T-helper 1 cell treated with Interleukin-12 subunit alpha and Interleukin-12 subunit beta and Interleukin-4 antibody, amounts not matched to agents 30 ng/mL and 1 ng/mL, for 36 hours (primary cell): ENCODE data around the gene KCMF1. TPM values are rescaled to one million over a fixed set of nuclear protein-coding genes. Genes with fewer than 3 reads are reported as not detected.

Source experiments
- intact Hi-C: fragments of 100-400 bp; cut with micrococcal nuclease; formaldehyde crosslinking; loops from one replicate; pipeline ENCODE4 v1.15.1; 2024
- total RNA-seq: library from RNA; stranded (reverse); gene quantifications from 2 replicates; pipeline ENCODE4 v1.2.3, GENCODE V29; 2022

KCMF1 gene
- total RNA-seq, 1 donor from 2014 or later = 89.7 TPM

DNA sequence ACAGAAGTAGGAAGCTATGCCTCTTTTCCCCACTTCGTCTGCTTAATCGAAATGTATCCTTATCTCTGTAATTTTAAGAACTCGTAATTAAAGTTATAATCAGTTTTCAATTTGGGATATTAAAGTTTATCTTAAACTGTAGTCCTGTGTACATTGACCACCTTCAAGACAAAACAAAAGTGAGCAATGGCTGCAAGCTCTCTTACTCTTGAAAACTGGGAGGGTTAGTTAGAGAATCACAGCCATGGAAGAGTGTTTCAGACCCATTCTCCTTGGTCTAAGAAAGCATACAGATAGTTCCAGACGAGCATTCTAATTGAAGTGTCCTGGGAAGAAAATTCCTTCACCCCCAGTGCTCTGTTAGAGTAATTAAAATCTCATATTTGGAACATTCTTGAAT lies 2.0 kb downstream of the KCMF1 start:
- intact Hi-C loops = loop anchor here (1.0 kb wide), 3 partner anchors 41 to 514 kb away; partner anchors contain the start of gene SUCLG1

DNA sequence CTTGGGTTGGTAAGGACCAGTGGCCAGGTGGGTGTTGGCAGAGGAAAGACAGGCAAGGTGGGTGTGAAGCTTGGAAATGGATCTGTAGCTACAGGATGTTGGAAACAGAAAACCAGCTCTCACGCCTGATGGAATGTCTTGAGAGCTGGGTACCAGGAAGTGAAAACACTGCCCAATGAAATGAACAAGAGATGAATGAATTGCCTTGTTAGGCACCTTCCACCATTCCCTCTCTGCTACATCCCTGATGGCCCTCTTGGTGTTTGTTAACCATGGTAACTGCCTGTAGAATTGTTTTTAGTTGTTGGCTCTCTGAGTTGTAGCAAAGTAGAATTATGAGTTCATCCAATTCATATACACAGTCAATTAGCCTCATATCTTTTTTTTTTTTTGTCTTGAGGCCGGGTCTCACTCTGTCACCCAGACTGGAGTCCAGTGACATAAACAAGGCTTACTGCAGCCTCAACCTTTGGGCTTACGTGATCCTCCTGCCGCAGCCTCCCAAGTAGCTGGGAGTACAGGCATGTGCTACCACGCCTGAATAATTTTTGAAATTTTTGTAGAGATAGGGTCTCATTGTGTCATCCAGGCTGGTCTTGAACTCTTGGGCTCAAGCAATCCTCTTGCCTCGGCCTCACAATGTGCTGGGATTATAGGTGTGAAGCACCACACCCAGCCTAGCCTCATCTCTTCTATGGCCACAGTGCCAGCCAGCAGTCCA lies 9.5 kb downstream of the KCMF1 start:
- intact Hi-C loops = no loop called here

DNA sequence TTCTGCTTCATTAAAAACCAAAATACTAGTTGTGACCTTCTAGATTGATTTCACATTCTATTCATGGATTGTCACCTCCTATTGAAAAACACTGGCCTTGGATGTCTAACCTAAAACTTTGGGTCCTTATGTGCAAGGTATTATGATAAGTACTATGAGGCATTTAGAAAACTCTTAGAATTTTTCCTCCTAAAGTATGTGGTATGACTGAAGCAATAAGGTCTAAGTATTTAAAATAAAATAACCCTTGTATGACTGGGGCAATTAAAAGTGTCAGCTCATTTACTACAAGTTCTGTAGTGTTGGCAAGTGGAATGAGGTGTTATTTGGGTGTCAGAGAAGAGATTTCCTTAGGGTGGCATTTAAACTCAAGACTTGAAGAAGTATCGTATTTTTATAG lies 15.1 kb downstream of the KCMF1 start:
- intact Hi-C loops = no loop called here

DNA sequence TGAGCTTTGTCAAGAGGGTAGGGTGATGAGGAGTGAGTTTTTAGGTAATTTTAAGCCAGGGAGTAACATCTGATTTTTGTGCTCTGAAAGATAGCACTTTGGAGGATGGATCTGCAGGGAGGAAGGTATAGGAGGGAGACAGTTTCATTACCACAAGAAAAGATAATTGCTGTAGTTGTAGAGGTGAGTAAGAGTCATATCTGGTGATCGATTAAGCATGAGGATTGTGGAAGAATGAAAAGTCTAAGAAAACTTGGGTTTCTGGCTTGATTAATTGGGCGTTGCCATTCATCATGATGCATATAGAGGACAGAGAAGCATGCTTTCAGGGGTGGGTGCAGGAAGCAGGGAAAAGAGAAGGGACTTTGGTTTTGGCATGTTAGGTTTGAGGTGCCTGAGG lies 18.5 kb downstream of the KCMF1 start:
- intact Hi-C loops = no loop called here

DNA sequence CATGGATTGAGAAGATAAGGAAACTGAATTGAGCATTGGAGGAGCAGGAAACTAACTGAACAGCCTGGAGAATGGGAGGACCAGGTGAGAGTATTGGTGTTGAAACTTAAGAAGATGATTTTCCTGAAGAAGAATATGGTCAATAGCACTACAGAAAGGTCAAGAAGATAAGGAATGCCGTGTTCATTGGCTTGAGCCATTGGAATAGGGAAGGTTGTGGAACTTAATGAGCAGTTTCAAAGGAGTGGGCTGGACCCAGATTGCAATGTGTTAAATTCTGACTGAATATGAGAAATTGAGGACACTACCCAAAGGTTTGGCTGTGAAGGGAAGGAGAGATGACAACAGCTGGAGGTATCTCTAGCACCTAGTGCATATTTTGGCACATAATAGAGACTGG lies 19.0 kb downstream of the KCMF1 start:
- intact Hi-C loops = no loop called here

DNA sequence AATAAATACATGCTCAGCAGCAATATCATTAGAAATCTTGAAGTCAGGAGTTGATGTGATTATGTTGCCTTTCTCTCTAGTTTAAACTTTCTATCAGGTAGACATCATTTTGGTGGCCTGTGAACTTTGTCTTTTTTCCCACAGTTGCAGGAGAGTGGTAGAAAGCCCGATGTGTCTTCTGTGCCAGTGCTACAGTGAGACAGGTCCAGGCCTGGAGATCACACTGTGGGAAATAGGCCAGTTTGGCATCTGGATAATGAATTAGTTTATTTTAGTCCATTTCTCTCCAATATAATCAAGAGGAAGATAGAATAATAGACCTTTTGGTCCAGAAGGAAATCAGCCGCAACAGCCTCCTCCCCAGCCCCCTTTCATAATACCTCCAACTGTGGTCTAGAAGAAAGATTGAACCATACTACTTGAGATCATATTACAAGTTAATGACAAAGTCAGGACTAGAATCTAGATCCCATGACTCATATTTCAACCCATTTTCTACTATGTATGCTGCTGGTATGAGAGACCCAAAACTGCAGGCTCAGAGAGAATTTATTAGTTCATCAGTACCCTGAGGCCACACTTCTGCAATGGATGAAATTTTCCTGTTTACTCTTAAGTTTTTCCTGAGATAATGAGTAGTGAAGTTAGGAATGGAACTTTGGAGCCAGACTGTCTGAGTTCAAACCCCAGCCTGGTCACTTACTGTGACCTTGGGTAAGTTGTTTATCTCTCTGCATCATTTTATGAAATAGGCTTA lies 20.6 kb downstream of the KCMF1 start:
- intact Hi-C loops = no loop called here

DNA sequence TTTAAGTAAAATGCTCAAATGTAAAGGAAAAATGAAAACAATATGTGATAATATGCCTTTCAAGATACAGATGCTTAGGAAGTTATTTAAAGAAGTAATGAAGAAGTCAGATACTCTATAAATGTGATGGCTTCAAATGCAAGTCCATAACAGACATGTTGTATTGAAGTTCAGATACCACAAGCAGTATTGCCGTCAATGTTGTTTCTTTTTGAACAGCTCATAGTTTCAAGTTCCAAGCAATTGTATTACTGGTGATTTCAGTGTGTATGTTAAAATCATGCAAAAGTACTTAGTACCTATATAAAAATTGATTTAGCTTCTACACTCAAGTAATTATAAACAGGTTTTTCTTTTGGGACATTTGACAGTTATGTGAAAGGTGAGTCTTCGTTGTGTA lies 24.9 kb downstream of the KCMF1 start:
- intact Hi-C loops = no loop called here

DNA sequence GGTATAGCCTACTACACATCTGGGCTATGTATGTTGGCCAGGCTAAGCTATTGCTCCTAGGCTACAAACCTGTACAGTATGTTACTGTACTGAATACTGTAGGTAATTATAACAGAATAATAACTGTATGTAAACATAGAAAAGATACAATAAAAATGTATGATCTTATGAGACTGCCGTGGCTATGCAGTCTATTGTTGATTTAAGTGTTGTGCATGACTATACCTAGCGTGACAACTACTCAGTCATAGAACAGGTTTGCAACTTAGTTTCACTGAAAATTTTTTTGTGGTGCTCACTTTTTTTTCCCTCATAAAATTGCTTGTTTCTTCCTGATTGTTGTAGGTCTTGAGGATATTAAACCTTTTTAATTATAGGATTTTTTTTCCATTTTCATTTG lies 25.9 kb downstream of the KCMF1 start:
- intact Hi-C loops = no loop called here

DNA sequence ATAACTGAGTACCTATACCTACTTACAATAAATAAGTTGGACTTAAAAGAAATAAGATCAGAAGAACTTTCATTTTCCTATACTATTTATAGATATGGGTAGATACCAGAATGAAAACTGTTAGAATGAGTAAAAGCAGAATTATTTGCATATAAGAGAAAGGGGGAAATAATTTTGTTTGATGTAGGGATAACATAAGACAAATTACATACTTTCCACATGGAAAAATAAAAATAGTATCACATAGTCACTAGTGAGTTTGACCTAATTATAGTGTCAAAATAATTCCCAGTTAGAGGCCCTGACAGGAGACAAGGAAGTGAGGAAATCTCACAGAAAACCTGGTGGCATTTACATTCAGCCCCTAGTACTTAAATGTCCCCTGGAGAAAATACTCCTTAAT lies 28.6 kb downstream of the KCMF1 start:
- intact Hi-C loops = loop anchor here (1.0 kb wide), 1 partner anchor 8 kb away; no protein-coding TSS in a partner anchor

DNA sequence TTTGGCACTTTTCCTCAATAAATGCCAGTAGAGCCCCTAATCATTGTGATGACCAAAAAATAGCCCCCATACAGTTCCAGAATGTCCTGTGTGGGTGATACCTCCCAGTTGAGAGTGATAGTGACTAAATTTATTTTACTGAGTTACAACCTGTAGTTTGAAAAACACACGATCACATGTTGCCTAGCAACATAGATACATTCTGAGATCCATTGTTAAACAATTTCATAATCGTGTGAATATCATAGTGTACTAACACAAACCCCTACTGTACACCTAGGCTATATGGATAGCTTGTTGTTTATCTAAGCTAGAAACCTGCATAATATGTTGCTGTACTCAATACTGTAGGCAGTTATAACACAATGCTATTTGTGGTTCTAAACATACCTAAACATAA lies 30.6 kb downstream of the KCMF1 start:
- intact Hi-C loops = loop anchor here (2.0 kb wide), 1 partner anchor 13 kb away; no protein-coding TSS in a partner anchor

DNA sequence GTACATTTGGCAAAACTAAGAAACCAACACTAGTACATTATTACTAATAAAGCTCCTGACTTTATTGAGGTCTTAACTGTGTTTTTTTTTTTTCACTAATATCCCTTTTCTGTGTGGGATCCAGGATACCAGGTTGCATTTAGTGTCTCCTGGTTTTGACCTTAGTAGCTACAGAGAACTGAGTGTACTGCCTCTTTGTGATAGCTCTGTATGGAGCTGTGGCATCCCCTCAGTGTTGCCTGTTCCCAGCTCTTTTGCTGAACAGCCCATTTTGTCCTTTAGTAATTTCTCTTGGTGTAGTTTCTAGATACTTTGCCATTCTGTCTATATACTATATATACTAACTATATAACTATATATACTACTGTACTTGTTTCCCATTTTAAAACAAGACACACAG lies 31.6 kb downstream of the KCMF1 start:
- intact Hi-C loops = no loop called here

DNA sequence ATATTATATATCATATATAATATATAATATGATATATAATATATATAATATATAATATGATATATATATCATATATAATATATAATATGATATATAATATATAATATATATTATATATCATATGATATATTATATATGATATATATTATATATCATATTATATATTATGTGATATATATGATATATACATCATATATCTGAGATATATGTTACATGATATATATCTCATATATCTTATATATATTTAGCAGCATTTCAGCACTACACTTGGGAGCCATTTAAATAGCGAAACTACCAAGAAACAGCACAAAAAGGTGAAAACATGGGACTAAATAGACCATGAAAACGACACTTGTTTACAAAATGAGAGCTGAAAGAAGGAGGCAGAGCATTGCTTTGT lies 37.3 kb downstream of the KCMF1 start:
- intact Hi-C loops = no loop called here

DNA sequence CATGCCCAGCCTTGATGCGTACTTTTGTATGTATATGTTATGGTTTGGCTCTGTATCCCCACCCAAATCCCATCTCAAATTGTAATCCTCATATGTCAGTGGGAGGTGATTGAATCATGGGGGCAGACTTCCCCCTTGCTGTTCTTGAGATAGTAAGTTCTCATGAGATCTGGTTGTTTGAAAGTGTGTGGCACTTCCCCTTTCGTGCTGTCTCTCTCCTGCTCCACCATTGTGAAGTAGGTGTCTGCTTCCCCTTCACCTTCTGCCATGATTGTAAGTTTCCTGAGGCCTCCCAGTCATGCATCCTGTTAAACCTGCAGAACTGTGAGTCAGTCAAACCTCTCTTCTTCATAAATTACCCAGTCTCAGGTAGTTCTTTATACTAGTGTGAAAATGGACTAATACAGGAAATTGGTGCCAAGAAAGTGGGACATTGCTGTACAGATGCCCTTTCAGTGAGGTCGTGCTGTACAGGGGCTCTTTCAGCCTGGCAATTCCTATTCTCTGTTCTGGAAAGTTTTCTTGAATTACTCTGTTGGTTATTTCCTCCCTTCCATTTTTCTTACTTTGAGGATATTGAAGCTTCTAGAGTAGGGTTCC lies 38.2 kb downstream of the KCMF1 start:
- intact Hi-C loops = no loop called here

DNA sequence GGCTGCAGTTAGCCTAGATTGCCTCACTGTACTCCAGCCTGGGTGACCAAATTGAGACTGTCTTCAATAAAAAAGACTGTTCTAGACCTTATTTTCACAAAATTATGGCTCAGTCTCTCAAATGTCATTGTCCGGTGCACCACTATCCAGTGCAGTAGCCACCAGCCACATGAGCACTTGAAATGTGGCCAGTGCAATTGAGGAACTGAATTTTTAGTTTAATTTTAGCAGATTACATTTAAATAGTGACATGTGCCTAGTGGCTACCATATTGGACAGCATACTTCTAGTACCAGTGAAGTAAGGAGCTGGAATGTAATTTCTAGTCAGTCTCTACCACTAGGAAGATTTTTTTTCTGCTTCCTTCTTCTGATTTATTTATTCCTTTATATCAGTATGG lies 39.4 kb downstream of the KCMF1 start:
- intact Hi-C loops = no loop called here

DNA sequence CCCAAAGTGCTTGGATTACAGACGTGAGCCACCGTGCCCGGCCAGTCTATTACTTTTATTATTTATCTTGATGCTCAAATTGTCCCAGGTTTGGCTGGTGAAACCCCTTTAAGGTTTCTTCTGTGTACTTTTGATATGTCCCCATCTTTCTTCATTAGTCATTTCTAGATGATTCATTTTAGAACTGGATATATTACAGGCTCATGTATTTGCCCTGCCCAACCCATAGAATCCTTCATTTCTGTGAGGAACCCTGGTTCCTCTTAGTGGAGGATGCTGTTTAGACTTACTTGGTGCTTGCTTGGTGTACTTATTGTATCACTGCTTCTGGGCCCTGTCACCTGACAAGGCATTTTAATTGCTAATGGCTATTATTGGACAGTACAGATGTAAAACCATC lies 40.1 kb downstream of the KCMF1 start:
- intact Hi-C loops = no loop called here

DNA sequence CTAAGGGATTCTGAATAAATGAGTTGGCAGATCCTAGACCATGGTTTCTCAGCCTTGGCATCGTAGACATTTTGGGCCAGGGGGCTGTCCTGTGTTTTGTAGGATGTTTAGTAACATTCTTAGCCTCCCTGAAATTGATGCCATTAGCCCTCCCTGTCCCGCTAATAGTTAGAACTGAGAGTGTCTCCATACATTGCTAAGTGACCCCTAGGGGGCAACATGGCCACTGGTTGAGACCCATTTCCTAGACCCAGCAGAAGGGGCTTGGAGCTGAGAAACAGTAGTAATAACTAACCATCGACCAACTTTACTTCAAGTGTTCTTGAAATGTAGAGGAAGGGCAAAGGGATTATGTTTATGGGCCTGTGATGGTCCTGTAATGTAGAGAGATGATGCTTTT lies 40.8 kb downstream of the KCMF1 start:
- intact Hi-C loops = no loop called here

DNA sequence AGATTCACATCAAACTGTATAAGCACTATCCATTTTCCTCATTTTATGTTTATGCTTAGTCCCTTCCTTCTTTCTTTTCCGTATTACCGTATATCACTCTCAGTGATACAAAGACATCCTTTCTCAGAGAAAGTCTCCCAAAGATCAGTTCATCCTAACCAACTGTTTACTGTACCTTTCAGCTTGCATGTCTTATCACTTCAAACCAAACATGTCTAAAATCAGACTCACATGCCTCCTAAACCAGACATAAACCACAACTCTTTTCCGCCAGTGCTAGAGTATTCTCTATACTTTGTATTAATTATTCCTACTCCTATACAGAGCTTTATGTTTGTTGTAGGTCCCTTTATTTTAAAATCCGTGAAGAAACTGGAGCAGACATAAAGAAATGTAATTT lies 41.5 kb downstream of the KCMF1 start:
- intact Hi-C loops = no loop called here

DNA sequence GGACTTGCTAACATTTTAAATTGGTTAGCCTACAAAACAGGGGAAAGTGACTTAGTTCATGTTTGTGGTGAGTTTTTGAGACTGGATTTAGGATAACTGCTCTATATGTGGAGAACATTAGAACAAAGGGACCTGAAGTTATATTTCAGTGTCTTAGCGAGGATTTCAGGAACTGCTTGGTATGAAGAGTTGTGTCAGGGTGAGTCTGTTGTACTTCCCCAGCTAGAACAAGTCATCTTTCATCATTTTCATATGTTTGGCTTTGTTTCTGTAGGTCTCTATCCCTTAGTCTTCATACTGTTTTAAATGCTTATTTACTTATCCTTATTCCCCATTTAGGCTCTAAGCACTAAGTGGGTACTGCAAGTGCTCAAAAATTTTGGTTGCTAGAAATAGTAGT lies 41.9 kb downstream of the KCMF1 start:
- intact Hi-C loops = no loop called here

DNA sequence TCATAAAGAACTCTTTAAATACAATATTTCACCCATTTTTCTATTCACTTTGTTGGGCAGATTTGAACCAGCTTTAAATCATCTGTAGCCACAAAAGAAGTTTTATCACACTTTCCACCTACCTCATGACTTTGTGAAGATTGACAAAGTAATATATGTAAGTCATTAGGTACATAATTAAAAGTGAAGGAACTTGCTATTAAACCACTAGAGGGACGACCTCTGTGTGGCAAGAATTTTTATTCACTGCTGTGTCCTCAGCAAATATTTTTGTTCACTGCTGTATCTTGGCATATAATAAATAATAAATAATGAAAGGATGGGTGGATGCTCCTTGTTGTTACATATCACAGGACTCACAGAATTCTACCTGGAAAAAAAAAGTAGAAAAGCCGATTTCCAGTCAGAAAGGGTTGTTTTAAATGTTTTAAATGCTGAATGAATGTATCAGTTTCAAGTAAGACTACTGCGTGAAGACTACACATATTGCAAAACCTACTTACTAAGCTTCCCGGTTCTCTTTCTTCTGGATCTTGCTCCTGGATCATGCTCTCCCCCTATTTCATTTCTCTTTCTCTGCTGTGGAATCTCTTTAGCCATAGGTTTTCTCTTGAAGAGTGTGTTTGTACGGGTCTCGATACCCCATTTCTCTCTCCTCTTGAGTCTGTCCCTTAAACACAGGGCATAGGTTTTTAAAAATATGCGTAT lies 44.8 kb downstream of the KCMF1 start:
- intact Hi-C loops = loop anchor here (2.0 kb wide), 4 partner anchors 15 to 521 kb away; no protein-coding TSS in a partner anchor

DNA sequence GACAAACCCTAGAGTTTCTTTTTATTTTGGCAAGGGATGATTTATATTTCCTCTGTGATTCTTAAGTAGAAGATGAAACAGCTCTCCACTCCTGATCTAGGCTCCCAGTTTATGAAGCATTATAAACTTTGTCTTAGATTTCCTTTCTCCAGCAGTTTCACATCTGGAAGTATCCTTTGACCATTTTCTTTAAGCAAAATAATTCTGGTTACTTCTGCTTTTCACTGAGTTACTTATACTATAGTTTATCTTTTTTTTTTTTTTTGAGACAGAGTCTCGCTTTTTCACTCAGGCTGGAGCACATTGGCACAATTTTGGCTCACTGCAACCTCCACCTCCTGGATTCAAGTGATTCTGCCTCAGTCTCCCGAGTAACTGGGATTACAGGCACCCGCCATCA lies 45.5 kb downstream of the KCMF1 start:
- intact Hi-C loops = no loop called here

DNA sequence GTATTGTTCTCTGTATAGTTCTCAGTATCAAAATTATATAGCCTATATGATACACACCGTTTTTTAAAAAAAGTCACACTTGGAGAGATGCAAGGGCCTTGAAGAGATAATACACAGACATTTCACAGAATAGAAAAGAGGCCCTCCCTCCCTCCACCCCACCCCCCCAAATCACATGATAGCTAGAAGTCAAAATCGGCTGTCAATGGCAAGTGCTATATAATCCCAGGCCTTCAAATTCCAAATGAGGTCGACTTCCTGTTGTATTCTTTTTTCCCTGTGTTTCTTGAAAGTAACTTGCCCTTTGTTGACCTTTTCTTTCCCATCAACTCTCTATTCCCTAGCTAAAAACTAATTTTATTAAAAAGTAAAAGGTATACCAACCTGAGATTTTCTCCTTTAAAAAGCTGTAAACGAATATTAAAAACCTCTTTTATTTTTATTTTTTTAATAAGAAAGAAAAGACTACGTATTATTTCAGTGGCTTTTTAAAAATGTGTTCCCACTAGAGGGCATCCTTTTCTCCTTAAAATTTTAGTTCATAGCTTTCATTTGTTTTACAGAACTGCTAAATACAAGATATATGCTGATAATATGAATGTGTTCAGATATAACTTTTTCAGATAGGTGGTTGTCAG lies 46.6 kb downstream of the KCMF1 start:
- intact Hi-C loops = loop anchor here (1.0 kb wide), 1 partner anchor 281 kb away; no protein-coding TSS in a partner anchor
